Sciatic nerve (tissue), 2 donors: ENCODE measurements around the gene CHN1. TPM values are rescaled to one million over a fixed set of nuclear protein-coding genes. Genes with fewer than 3 reads are reported as not detected.

ENCODE experiments used
- ATAC-seq: fragments of 200-7000 bp; cut with Tn5 transposase; one replicate; pipeline ENCODE4 v1.9.1; 2020; ENCODE audit warnings: mild to moderate bottlenecking, moderate library complexity
- DNase-seq: peaks from one replicate; pipeline ENCODE4 v3.0.0-alpha.2; 2020; ENCODE audit warnings: low spot score
- intact Hi-C: fragments of 100-400 bp; cut with DNase I; formaldehyde crosslinking; loops from one replicate; pipeline ENCODE4 v1.14.2; 2022
- total RNA-seq: library from RNA; stranded (reverse); fragmentation: NEBNext Ultra II Directional; extraction: Animal tissue kit (Norgen Biotek cat#: 25700); gene quantifications from one replicate; pipeline ENCODE4 v1.2.1, GENCODE V29; 2021
- donor health status: DM: no; HTN: no; CAD: no.
- donor health status: DM: no; HTN: no; CAD: no.

Gene CHN1
- total RNA-seq, 1 donor from 2014 or later: 38.4 TPM

DNA sequence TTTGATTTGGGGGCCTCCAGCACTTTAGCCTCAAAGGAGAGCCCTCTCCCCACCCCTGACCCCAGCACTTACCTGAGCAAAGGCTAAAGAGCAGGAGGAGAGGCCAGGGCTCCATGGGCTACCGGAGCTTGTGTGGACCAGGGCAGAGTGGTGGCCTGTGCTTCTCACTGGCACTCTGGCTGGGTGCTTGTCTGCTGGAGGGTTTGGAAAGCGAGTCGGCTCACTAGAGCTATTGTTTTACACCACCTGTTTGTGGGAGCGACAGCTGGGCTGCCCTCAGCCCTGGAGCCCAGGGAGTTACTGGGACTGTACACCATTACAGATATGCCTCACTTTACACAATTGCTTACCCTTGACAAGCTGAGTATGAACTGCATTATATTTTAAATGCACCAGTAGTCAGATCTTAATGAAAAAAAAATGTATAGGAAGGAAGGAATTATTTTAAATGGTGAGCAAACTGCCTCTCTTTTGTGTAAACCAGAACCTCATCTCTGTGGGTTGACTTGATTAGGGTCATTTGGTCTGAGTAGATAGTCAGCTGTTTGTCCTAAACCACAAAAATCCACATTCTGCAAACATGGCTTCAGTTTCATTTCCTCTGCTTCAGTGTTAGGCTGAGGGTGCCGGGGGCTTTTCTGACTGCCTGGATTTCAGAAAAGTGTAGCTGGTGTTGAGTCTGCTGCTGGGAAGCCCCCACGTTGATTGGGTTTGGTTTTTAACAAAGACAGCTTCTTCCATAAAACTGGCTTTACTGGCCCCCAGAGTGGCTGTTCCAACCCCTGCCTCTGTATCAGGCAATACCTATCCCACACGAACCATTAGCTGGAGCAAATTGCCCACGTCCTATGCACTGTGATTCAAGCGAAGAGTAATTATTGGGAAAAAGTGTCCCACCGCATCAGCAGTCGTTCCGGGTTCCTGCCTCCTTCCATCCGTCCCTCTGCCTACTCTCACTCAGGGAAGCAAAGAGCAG is 240.6 kb downstream of the CHN1 start, which contains the start of gene CHRNA1:
Gene CHRNA1 (minus strand): TSS at position 193 of the 976 bp plus-strand sequence. CDS start 78 bp downstream, at position 115.
- DNase-seq (no peak), ATAC-seq (peak; percentile 48)
- intact Hi-C loops: no loop called here

DNA sequence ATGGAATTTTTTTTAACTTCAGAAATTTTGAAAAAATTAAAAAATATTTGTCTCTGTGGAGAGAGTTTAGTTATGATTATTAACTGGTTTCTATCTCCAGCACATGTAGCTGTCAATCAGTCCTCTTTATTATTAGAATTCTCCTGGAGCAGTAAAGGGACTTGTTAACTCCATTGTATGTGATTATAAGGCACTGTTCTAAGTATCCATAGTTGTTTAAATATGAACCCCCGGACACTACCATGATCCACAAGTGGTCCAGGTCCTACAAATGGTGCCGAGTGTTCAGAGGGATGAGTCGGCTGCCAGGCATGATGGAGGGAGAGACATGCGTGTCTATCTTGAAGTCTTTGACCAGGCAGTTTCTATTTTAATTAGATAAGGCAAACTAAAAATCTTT is 241.4 kb downstream of the CHN1 start:
- DNase-seq (no peak), ATAC-seq (no peak)
- intact Hi-C loops: no loop called here

DNA sequence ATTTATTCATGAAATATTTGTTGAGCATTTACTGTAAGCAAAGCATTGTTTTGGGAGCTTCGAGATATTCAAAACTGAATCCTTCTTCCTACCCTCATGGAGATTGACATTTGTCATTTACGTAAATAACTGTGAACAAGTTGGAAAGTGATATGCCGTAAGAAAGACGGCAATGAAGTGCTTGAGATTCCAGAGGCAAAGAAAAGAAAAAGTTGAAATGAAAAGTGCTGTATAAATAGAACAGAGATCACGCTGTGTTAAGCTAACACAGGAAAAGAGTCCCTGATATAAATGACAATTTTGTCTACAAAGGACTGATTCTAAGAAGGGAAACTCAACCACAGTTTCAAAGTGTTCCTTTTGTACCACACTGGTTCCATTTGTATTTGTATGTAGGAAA is 242.7 kb downstream of the CHN1 start:
- no peak for DNase-seq
- intact Hi-C loops: no loop called here
- no peak for ATAC-seq

DNA sequence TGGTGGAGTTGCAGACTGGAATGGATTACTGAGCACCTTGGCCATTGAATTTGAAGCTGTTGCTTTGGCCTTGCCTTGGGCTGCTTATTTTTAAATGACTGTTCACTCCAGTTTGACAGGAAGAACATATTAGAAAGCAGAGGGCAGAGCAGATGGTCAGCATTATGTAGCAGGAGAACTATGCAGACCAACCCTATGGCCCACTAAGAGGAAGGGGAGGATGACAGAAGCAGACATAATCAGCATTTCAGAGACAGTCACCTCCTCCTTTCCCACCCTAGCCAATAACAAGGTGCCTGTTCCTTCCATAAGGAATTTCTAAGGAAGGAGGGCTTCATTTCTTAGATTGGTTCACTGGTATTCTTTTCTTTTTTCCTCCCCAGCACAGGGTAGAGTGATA is 243.3 kb downstream of the CHN1 start:
- intact Hi-C loops: no loop called here
- DNase-seq: no peak
- ATAC-seq: no peak

DNA sequence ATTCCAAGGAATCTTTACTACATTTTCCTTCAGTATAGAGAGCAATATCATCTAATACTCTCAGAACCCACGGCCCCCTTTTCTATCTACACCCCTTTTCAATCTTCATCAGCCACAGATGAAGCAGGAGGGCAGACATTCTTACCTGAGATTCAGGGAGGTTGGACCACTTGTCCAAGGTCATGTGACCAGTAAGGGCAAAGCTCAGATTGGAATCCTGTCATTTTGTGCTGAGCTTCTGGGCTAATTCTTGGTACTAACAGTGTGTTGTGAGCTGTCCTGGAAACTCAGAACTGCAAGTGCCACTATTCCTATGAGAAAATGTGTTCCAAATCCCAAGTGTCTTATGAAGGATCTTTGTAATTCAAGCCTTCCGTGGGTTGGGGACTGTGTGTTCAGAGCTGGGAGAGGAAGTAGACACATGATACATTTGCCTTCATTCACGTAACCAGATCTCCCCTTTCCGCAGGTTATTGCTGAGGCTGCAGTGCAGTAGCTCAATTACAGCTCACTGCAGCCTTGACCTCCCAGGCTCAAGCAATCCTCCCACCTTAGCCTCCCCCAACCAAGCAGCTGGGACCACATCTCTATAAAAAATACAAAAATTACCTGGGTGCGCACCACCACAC is 244.2 kb downstream of the CHN1 start:
- no peak for DNase-seq
- intact Hi-C loops: no loop called here
- ATAC-seq: no peak

DNA sequence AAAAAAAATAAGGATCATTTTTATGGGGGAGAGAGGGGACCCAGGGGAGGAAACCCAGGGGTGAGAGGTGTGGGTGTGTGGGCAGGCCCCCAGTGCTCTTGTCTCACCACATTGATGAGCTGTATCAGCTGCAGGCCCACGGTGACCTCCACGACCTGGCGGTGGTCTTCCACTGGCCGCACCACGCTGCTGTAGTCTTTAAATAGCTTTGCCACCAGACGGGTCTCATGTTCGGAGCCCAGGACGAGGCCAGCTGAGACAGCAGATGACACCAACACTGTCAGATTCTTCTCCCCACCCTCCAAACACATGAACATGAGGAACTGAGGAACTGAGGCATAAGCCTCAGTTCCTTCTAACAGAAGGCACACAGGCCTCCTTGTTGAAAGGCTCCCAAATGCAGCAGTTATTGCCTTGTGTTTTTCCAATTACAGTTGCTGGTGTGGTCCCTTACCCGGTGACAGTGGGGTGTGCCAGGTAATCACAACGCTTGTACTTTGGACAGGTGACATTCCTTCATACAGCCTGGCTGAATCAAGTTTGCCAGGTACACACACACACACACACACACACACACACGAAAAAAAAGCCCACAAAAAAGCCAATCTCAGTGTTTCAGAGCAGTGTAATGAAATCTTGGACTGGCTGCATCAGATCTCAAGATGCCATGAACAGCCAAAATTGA is 245.7 kb downstream of the CHN1 start:
- intact Hi-C loops: no loop called here
- ATAC-seq (no peak), DNase-seq (no peak)

DNA sequence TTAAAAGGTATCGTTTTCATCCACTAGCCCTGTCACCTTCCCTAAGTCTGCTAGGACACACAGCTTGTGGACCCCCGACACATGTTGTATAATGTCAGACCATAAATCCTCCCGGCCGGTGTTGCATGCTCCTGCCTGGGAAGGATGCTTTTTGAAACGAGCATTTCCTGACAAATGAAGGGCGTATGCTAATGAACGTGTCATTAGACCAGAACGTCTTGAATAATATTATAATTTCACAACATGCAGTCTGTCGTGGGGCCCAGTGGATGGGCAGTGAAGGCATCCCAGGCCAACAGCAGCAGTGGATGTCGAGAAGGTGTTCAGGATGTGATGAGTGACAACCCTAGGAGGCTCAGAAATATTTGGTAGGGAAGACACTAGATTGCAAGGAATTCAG is 248.4 kb downstream of the CHN1 start:
- DNase-seq: no peak
- no peak for ATAC-seq
- intact Hi-C loops: no loop called here

DNA sequence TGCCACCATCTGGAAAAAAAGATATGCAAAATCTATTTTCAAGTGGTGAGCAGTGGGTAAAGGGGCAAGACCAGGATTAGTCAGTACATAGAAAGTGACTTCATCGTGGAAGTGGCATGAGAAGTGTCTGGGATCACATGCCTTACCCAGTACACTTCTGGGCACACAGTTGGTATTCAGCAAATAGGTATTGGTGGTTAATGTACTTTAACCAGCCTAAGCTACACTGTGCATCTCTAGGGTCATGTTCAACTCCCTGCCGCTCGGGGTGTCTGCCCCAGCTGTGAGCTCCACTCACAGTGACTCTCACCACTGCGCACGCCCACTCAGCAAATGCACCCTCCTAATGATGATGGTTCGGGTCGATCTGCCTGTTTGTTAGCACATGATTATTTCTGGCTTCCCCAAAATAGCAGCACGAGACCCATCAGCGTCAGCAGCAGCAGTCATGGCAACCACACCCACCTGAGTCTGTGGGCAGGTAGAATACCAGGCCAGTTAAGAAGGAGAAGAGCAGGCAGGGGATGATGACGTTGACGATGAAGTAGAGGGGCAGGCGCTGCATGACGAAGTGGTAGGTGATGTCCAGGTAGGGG is 252.0 kb downstream of the CHN1 start:
- DNase-seq (no peak), ATAC-seq (no peak)
- intact Hi-C loops: no loop called here

DNA sequence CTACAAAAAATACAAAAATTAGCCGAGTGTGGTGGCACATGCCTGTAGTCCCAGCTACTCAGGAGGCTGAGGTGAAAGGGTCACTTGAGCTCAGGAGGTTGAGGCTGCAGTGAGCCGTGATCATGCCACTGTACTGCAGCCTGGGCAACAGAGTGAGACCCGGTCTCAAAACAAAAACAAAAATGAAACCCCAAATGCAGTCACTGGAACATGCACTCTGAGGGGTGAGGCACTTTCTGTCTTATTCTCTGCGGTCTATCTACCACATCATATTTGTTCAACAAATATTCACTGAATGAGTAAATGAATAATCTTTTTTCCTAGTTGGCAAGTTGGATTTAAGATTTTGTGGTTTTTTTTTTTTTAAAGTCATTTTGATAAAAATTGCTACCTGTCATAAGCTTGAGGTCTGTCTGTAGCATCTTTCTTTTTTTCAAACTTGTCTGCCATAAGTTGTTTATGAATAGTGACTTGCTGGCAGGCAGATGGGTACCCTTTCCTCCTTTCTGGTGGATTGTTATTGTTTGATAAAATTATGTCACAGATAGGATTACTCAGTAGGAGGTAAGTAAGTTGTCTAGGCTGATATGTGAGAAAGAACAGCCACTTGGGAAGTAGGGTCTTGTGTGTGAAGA is 252.7 kb downstream of the CHN1 start:
- no peak for DNase-seq
- intact Hi-C loops: no loop called here
- ATAC-seq: no peak

DNA sequence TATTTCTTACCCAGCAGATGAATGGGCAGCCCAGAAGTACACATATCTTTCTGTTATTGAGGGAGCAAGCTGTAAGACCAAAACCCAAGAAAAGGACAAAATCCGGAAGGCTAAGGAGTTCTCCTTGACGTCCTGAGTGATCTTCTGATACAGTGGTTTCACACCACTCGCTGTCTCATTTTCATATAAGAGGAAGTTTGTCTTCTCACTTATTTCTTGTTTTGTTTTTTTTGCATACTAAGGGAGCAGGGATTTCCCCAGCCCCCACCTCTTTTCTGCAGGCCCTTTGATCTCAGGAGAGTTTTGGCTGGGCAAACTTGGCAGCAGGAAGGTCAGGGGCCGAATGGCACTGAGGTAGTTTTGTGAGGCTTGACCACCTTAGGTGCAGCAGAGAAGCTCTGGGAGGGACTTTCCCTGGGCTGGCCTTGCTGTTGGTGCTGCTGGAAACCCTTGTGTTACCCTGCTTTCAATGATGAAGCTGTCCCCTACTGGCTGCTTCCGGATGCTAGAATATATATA is 254.2 kb downstream of the CHN1 start:
- DNase-seq (no peak), ATAC-seq (no peak)
- intact Hi-C loops: no loop called here

DNA sequence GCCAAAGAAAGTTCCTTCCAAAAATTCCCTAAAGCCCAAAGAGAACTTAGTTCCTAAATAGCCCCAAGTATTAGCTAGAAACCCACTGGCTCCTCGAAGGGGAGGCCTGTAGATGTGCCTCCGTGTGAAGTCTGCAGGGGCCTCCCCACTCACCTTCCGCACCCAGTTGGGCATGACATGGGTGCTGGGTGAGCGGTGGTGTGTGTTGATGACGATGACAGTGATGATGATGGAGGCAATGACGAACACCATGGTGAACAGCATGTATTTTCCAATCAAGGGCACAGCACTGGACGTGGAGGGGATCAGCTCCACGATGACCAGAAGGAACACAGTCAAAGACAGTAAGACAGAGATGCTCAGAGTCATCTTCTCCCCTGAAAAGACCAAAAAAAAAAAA is 255.4 kb downstream of the CHN1 start:
- intact Hi-C loops: no loop called here
- ATAC-seq (peak; percentile 23), DNase-seq (no peak)

DNA sequence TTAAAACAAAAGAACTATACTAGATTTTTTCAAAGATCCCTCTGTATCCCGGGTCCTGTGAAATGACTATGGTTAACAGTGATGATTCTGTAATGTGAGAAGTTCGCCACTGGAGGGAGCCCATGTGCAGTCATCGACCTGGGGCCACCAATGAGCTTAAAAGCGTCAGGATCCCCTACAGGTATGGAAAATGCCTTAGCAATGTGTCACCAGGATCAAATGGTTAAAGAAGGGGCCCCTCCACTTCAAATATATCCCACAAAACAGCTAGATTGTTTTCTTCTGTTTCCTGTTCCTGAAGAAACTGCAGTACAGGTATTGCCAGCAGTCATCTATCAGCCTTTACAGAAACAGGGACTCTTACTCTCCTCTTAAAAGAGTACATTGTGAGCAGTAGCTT is 256.2 kb downstream of the CHN1 start:
- peak; percentile 80 for DNase-seq
- ATAC-seq: peak; percentile 86
- intact Hi-C loops: no loop called here

Other genes with a start within 250 kb of the CHN1 start
- gene CHRNA1, start 240.9 kb downstream of the CHN1 start, total RNA-seq: 0.31 TPM
- gene ATF2, start 162.8 kb upstream of the CHN1 start, total RNA-seq: 71.1 TPM
- gene ATP5MC3, start 176.3 kb upstream of the CHN1 start, total RNA-seq: 80.8 TPM